Muscle layer of colon (tissue), 2 donors: ENCODE measurements around the gene EXOSC3.

Experiments
- H3K27ac ChIP-seq: one replicate; pipeline ENCODE4 v1.7.0; 2013; ENCODE audit warnings: low read depth, mild to moderate bottlenecking, low read length, moderate library complexity
- H3K27me3 ChIP-seq, 2 donors: one replicate each; pipeline ENCODE4 v1.7.0; 2013; ENCODE audit warnings: low read length in 2 of 2, mild to moderate bottlenecking in 2 of 2; ENCODE audit not compliant: insufficient read depth in 2 of 2, control insufficient read depth in 1 of 2
- H3K36me3 ChIP-seq: one replicate; pipeline ENCODE4 v1.7.0; 2013; ENCODE audit warnings: mild to moderate bottlenecking, low read length; ENCODE audit not compliant: insufficient read depth
- H3K4me1 ChIP-seq: one replicate; pipeline ENCODE4 v1.7.0; 2013; ENCODE audit warnings: mild to moderate bottlenecking, low read length; ENCODE audit not compliant: insufficient read depth
- H3K4me3 ChIP-seq, 2 donors: one replicate each; pipeline ENCODE4 v1.7.0; 2013; ENCODE audit warnings: low read length in 2 of 2, low read depth in 1 of 2, mild to moderate bottlenecking in 1 of 2, moderate library complexity in 1 of 2
- H3K9ac ChIP-seq: one replicate; pipeline ENCODE4 v1.7.0; 2013; ENCODE audit warnings: low read length
- H3K9me3 ChIP-seq: one replicate; pipeline ENCODE4 v1.7.0; 2013; ENCODE audit warnings: mild to moderate bottlenecking, low read length
- donor health status: abdominal sarcoma.
- donor health status: Adenocarcinoma of cecum.

EXOSC3 gene

DNA sequence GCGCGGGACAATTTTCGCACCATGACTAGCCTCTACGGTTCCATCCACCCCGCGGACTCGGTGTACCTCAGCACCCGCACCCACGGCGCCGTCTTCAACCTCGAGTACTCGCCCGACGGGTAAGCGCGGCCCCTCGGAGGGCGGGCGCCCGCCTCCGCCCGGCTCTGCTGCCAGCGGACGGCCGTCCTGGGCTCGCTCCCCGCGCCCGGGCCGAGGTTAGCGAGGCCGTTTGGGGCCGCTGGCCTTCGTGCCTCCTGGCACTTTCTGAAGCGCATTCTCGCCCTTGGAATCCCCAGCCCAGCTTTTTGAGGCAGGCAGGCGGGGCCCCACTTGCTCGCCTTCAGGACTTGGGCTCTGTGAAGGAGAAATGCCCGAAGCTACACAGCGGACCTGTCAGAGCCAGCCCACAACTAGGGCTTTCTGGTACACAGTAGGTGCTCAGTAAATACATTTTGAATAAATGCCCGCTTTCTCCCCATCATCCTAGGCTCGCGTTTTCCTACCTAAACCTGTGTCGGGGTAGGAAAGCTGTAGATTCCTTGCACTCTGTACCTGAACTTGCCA lies 16.5 kb upstream of the EXOSC3 start:
- peak overlapping the region; percentile 85 to 88 for H3K4me3 ChIP-seq
- no peaks in the 10 kb centered on the region for H3K27me3 ChIP-seq
- peaks cover 25% of the 10 kb centered on the region for H3K4me1 ChIP-seq
- peak overlapping the region; percentile 78 for H3K27ac ChIP-seq
- no peaks in the 10 kb centered on the region for H3K36me3 ChIP-seq
- H3K9ac ChIP-seq: peak overlapping the region; percentile 90
- no peaks in the 10 kb centered on the region for H3K9me3 ChIP-seq

DNA sequence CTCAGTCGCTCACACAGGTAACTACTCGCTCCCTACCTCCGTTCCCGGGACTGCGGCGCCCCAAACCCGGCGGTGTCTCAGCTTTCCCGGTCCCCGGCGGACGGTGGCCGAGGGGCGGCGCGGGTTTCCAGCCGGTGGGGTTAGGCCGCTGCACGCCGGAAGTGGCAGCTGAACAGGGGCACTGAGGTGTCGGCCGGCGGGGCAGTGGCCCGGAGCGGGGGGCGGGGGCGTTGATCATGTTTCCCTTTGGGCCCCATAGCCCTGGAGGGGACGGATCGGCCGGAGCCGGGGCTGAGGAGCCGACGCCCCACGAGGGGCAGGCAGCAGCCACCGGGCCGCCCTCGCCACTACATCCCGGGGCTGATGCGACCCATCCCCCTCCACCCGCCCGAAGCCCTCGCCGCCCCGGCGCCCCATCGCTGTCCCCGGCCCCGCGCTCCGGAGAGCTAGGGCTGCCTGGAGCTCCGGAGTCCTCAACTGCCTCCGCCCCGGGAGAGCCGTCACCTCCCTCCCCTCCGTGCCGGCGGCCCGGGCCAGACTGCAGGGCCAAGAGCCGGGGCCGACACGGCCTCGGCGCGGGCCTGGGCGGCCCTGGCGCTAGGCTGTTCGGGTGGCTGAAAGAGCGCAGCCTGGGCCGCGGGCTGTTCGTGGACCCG lies 15.9 kb upstream of the EXOSC3 start, which contains the start of gene DCAF10:
Gene DCAF10, plus strand, starts transcription at position 167 of the 656 bp plus-strand sequence. Its CDS starts 70 bp downstream, at position 237.
- Histone ChIP-seq H3K27ac (peak within 1 kb of the TSS; percentile 78), H3K4me3 (peak within 1 kb of the TSS; percentile 85 to 88), H3K9ac (peak within 1 kb of the TSS; percentile 90), H3K4me1 (peaks cover 25% of the 10 kb centered on the region), H3K9me3 (no peaks in the 10 kb centered on the region), H3K27me3 (no peaks in the 10 kb centered on the region), H3K36me3 (no peaks in the 10 kb centered on the region)

DNA sequence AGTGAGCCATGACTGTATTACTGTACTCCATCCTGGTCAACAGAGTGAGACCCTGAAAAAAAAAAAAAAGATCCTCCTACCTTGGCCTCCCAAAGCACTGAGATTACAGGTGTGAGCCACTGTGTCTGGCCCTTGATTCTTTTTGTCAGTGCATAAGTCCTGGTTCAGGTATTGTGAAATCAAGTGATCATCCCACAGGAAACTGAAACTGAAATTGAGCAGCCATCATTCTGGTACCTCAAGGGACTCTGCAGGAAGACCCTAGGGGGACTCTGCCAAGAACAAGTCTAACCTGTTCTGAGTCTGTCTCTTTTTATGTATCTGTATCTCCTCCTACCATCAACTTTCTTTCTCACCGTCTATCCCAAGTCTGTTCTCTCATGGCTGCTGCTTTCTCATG lies 13.8 kb upstream of the EXOSC3 start:
- no peaks in the 10 kb centered on the region for H3K36me3 ChIP-seq
- H3K9ac ChIP-seq: no peak overlapping the region
- H3K27ac ChIP-seq: no peak overlapping the region
- no peaks in the 10 kb centered on the region for H3K27me3 ChIP-seq
- H3K9me3 ChIP-seq: no peaks in the 10 kb centered on the region
- peaks cover 25% of the 10 kb centered on the region for H3K4me1 ChIP-seq
- no peak overlapping the region for H3K4me3 ChIP-seq

GRCh38 chr9:37796232-37796631 lies 11.4 kb upstream of the EXOSC3 start:
- H3K9me3 ChIP-seq: no peaks in the 10 kb centered on the region
- H3K36me3 ChIP-seq: no peaks in the 10 kb centered on the region
- H3K27me3 ChIP-seq: no peaks in the 10 kb centered on the region
- H3K4me1 ChIP-seq: peaks cover 4% of the 10 kb centered on the region
- no peak overlapping the region for H3K9ac ChIP-seq
- no peak overlapping the region for H3K27ac ChIP-seq
- no peak overlapping the region for H3K4me3 ChIP-seq

DNA sequence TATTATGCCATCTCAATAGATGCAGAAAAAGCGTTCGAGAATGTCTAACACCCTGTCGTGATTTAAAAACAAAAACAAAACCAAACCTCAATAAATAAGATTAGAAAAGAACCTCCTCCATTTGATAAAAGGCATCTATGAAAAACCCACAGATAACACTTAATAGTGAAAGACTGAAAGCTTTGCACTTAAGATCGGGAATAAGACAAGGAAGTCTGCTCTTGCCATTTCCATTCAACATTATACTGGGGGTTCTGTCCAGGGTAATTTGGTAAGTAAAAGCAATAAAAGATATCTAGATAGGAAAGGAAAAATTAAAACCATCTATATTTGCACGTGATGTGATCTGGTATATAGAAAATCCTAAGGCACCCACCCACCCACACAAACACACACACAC lies 7.3 kb upstream of the EXOSC3 start:
- H3K9ac ChIP-seq: no peak overlapping the region
- no peaks in the 10 kb centered on the region for H3K36me3 ChIP-seq
- no peak overlapping the region for H3K4me3 ChIP-seq
- peaks cover 0 to 3% of the 10 kb centered on the region in 2 donors for H3K27me3 ChIP-seq
- H3K27ac ChIP-seq: no peak overlapping the region
- H3K9me3 ChIP-seq: no peaks in the 10 kb centered on the region
- H3K4me1 ChIP-seq: no peaks in the 10 kb centered on the region

- H3K27ac ChIP-seq: no peak overlapping the region
- peak overlapping the region; percentile 11 for H3K9ac ChIP-seq
- peaks cover 0 to 7% of the 10 kb centered on the region in 2 donors for H3K27me3 ChIP-seq
Measured at GRCh38 chr9:37790096-37790495, 5.2 kb upstream of the EXOSC3 start.

GRCh38 chr9:37788332-37788731 lies 3.5 kb upstream of the EXOSC3 start:
- H3K4me3 ChIP-seq: no peak overlapping the region

More at GRCh38 chr9:37790096-37790495, 5.2 kb upstream of the EXOSC3 start:
- Histone ChIP-seq H3K4me3 (no peak overlapping the region), H3K36me3 (no peaks in the 10 kb centered on the region), H3K9me3 (no peaks in the 10 kb centered on the region), H3K4me1 (no peaks in the 10 kb centered on the region)

DNA sequence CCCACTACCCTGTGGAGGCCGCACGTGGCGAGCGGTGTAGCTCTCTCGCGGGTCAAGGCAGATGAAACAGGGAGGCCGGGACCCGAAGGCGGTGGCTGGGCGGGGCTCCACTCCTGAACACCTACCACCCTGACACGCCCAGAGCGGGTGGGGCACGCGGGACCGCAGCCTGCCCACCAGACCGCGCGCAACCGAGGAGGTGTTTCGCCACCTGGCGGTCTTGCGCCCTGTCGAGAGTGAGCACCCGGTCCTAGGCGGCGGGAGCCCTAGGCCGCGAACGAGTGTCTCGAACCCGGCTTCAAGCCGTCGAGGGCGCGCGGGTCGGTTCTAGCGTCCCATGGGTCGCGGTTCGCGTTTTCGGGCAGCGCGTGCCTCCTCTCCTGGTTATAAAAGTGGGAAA lies 2.2 kb upstream of the EXOSC3 start:
- Histone ChIP-seq H3K4me3 (no peak overlapping the region), H3K4me1 (peaks cover 7% of the 10 kb centered on the region), H3K27me3 (peaks cover 0 to 7% of the 10 kb centered on the region in 2 donors)

More at GRCh38 chr9:37788332-37788731, 3.5 kb upstream of the EXOSC3 start:
- Histone ChIP-seq H3K4me1 (peaks cover 7% of the 10 kb centered on the region), H3K27me3 (peaks cover 0 to 7% of the 10 kb centered on the region in 2 donors), H3K36me3 (no peaks in the 10 kb centered on the region), H3K9ac (no peak overlapping the region), H3K27ac (no peak overlapping the region), H3K9me3 (no peaks in the 10 kb centered on the region)

DNA sequence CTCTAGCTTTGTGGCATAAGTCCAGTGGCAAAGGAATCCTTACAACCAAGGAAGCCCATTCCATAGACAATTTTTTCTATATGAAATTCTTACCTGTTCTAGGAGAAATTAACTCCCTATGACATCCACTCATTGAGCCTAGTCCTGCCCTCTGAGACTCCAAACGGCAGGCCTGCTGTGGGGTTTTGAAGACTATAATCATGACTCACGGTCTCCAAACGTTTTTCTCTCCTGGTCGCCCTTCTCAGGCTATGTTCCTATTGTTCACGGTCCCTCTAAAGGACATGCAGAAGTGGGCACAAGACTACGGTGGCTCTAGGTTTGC lies 611 bp downstream of the EXOSC3 start:
- Histone ChIP-seq H3K27ac (peak overlapping the region; percentile 76), H3K27me3 (peaks cover 0 to 7% of the 10 kb centered on the region in 2 donors), H3K9me3 (no peaks in the 10 kb centered on the region), H3K9ac (peak overlapping the region; percentile 77), H3K4me1 (peaks cover 7% of the 10 kb centered on the region), H3K4me3 (peak overlapping the region; percentile 82 to 93), H3K36me3 (peaks cover 36% of the 10 kb centered on the region)

More for the DNA sequence above, 2.2 kb upstream of the EXOSC3 start:
- H3K9me3 ChIP-seq: no peaks in the 10 kb centered on the region
- H3K27ac ChIP-seq: no peak overlapping the region
- peaks cover 8% of the 10 kb centered on the region for H3K36me3 ChIP-seq
- no peak overlapping the region for H3K9ac ChIP-seq

DNA sequence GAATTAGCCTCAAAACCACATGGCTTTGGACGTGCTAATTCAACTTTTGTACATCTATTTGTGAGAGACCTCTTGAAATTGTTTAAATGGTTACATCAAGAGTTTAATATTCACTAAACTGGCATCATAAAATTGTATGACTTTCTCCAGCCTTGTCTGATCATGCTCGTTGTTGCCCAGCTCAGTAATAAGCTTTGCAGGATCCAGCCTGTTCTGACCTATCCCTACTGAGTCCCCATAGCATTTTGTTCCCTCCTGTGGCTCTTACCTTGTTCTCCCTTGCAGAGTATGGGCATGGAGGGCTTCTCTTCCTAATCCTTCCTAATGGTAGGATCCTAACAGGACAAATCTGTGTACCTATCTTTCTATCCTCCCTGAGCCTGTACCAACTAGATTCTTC lies 6.3 kb downstream of the EXOSC3 start:
- H3K9ac ChIP-seq: no peak overlapping the region
- no peak overlapping the region for H3K4me3 ChIP-seq
- H3K4me1 ChIP-seq: no peaks in the 10 kb centered on the region
- no peaks in the 10 kb centered on the region for H3K9me3 ChIP-seq
- no peaks in the 10 kb centered on the region for H3K27me3 ChIP-seq
- no peak overlapping the region for H3K27ac ChIP-seq
- H3K36me3 ChIP-seq: peaks cover 62% of the 10 kb centered on the region

GRCh38 chr9:37776328-37776727 lies 8.5 kb downstream of the EXOSC3 start:
- Histone ChIP-seq H3K4me1 (no peaks in the 10 kb centered on the region), H3K27me3 (no peaks in the 10 kb centered on the region), H3K9ac (no peak overlapping the region), H3K9me3 (no peaks in the 10 kb centered on the region), H3K4me3 (no peak overlapping the region), H3K36me3 (peaks cover 53% of the 10 kb centered on the region), H3K27ac (no peak overlapping the region)
